ENCODE data around the gene HAP1. TPM values are rescaled to one million over a fixed set of nuclear protein-coding genes. Genes with fewer than 3 reads are reported as not detected.

The HAP1 gene
- polyA plus RNA-seq, 12 donors: 0.03 to 0.23 (median 0.07) TPM; not detected in 3

GRCh38 chr17:41763327-41763726 lies 28.9 kb upstream of the HAP1 start:
- no peak for DNase-seq

GRCh38 chr17:41762841-41763240 lies 28.4 kb upstream of the HAP1 start:
- no peak for DNase-seq

- DNase-seq: no peak
Observed at GRCh38 chr17:41762391-41762790, 27.9 kb upstream of the HAP1 start.

- DNase-seq: no peak
Observed at GRCh38 chr17:41760878-41761277, 26.4 kb upstream of the HAP1 start.

GRCh38 chr17:41758601-41759000 lies 24.2 kb upstream of the HAP1 start:
- no peak for DNase-seq

- no peak for DNase-seq
Observed at GRCh38 chr17:41754066-41754465, 19.6 kb upstream of the HAP1 start.

GRCh38 chr17:41751288-41751687 lies 16.8 kb upstream of the HAP1 start:
- no peak for DNase-seq

GRCh38 chr17:41750862-41751261 lies 16.4 kb upstream of the HAP1 start:
- DNase-seq: no peak

GRCh38 chr17:41748275-41748674 lies 13.8 kb upstream of the HAP1 start:
- no peak for DNase-seq

GRCh38 chr17:41741709-41742108 lies 7.3 kb upstream of the HAP1 start:
- DNase-seq: no peak

- no peak for DNase-seq
Observed at GRCh38 chr17:41740506-41740905, 6.1 kb upstream of the HAP1 start.

GRCh38 chr17:41739661-41740352 lies 5.4 kb upstream of the HAP1 start:
- no peak for DNase-seq

- no peak for DNase-seq
Observed at GRCh38 chr17:41738801-41739112, 4.3 kb upstream of the HAP1 start.

GRCh38 chr17:41738077-41738800 lies 3.8 kb upstream of the HAP1 start:
- peak; percentile 87 for DNase-seq

- no peak for DNase-seq
Observed at GRCh38 chr17:41737680-41738023, 3.2 kb upstream of the HAP1 start.

GRCh38 chr17:41736983-41737679 lies 2.7 kb upstream of the HAP1 start:
- DNase-seq: no peak

- no peak for DNase-seq
Observed at GRCh38 chr17:41735744-41736143, 1.3 kb upstream of the HAP1 start.

GRCh38 chr17:41734949-41735313 lies 488 bp upstream of the HAP1 start:
- DNase-seq: no peak

- no peak for DNase-seq
Observed at GRCh38 chr17:41733348-41734138, 900 bp downstream of the HAP1 start.

- no peak for DNase-seq
Observed at GRCh38 chr17:41731836-41732235, 2.6 kb downstream of the HAP1 start.

- no peak for DNase-seq
Observed at GRCh38 chr17:41730479-41730878, 4.0 kb downstream of the HAP1 start.

GRCh38 chr17:41728056-41728455 lies 6.4 kb downstream of the HAP1 start:
- DNase-seq: no peak

GRCh38 chr17:41725134-41725533 lies 9.3 kb downstream of the HAP1 start:
- no peak for DNase-seq

Data from muscle of arm (tissue), 12 donors.